Measurements from ENCODE around the gene CYP27C1. TPM values are rescaled to one million over a fixed set of nuclear protein-coding genes. Genes with fewer than 3 reads are reported as not detected.

Gene CYP27C1
- polyA plus RNA-seq, 1 donor from 2014 or later: not detected

Other genes with a start within 250 kb of the CYP27C1 start
- 175 TPM for gene BIN1, start 113.1 kb downstream of the CYP27C1 start, polyA plus RNA-seq
- 24.7 TPM for gene ERCC3, start 73.8 kb upstream of the CYP27C1 start, polyA plus RNA-seq
- 66.8 TPM for gene MAP3K2, start 167.7 kb upstream of the CYP27C1 start, polyA plus RNA-seq
- not detected for gene PROC, start 198.1 kb upstream of the CYP27C1 start, polyA plus RNA-seq

All from IgD-negative memory B cell (primary cell).